AG04450 (cell line): ENCODE data around the gene SCUBE2. TPM values are rescaled to one million over a fixed set of nuclear protein-coding genes. Genes with fewer than 3 reads are reported as not detected.

ENCODE experiments used
- CTCF ChIA-PET: fragments of 300-600, 350-600 bp; formaldehyde crosslinking; extraction: SDS; loops from one replicate; lab custom pipeline; 2022; ENCODE audit warnings: antibody characterized with exemption, inconsistent platforms; lab: Charles Lee
- POLR2A ChIA-PET: fragments of 350-600 bp; formaldehyde crosslinking; extraction: SDS; loops from one replicate; lab custom pipeline; 2021; ENCODE audit warnings: antibody characterized with exemption, inconsistent platforms; lab: Yijun Ruan, JAX
- DNase-seq: peaks from one replicate; pipeline ENCODE4 v3.0.0-alpha.2; 2011; ENCODE audit warnings: low read depth, low spot score
- H3K27ac ChIP-seq: one replicate; pipeline ENCODE4 v1.5.1; 2012; ENCODE audit warnings: low read depth, low read length, control low read depth
- H3K27me3 ChIP-seq: one replicate; pipeline ENCODE4 v1.6.0; 2012; ENCODE audit warnings: low read length; ENCODE audit not compliant: control insufficient read depth, insufficient read depth
- H3K4me3 ChIP-seq: 2 replicates; pipeline ENCODE4 v1.5.1; 2011; ENCODE audit warnings: mild to moderate bottlenecking, low read depth, low read length, control low read depth
- H3K9me3 ChIP-seq: 2 replicates; pipeline ENCODE4 v1.5.1; 2012; ENCODE audit warnings: low read length; ENCODE audit not compliant: control insufficient read depth, insufficient read depth
- CTCF ChIP-seq: IDR thresholded peaks from 2 replicates; pipeline ENCODE4 v1.5.1; 2011; ENCODE audit warnings: low read depth, low read length, control low read depth, inconsistent platforms
- polyA plus RNA-seq: library from polyadenylated mRNA; depleted of rRNA; stranded (reverse); fragments of >200 nt; gene quantifications from 2 replicates; pipeline ENCODE4 v1.2.3, GENCODE V29; 2011

The SCUBE2 gene
- polyA plus RNA-seq, 1 experiment = 1.3 TPM

GRCh38 chr11:9138133-9138453 lies 46.7 kb upstream of the SCUBE2 start:
- ChIA-PET CTCF (interaction anchor here (0.7 to 3.7 kb wide), 47 partner anchors 9 to 938 kb away, joined by 3 to 123 read pairs (median 5); partner anchors contain the start of genes ASCL3 and NRIP3), POLR2A (interaction anchor here (1.0 to 1.9 kb wide), 4 partner anchors 122 to 267 kb away, joined by 3 to 8 read pairs (median 6); partner anchors contain the start of gene TMEM9B)
- DNase-seq = no peak
- no peak for TF ChIP-seq CTCF
- Histone ChIP-seq H3K27ac (no peak overlapping the region), H3K9me3 (no peaks in the 10 kb centered on the region), H3K27me3 (no peaks in the 10 kb centered on the region), H3K4me3 (no peak overlapping the region)

- TF ChIP-seq CTCF = peak; percentile 99
- no peak overlapping the region for H3K4me3 ChIP-seq
- peak; percentile 41 for DNase-seq
- H3K27me3 ChIP-seq = no peaks in the 10 kb centered on the region
- ChIA-PET CTCF (interaction anchor here (0.6 to 3.7 kb wide), 63 partner anchors 9 to 937 kb away, joined by 3 to 123 read pairs (median 4); partner anchors contain the start of genes ASCL3 and NRIP3), POLR2A (interaction anchor here (0.5 to 1.9 kb wide), 5 partner anchors 84 to 266 kb away, joined by 3 to 8 read pairs (median 4); partner anchors contain the start of gene TMEM9B)
- no peak overlapping the region for H3K27ac ChIP-seq
- no peaks in the 10 kb centered on the region for H3K9me3 ChIP-seq
These were observed 46.1 kb upstream of the SCUBE2 start for GRCh38 chr11:9137293-9138132.

GRCh38 chr11:9136741-9137140 lies 45.3 kb upstream of the SCUBE2 start:
- no peak for TF ChIP-seq CTCF
- Histone ChIP-seq H3K4me3 (no peak overlapping the region), H3K27me3 (no peaks in the 10 kb centered on the region), H3K27ac (no peak overlapping the region), H3K9me3 (no peaks in the 10 kb centered on the region)
- CTCF ChIA-PET = interaction anchor here (0.8 to 3.7 kb wide), 18 partner anchors 8 to 410 kb away, joined by 3 to 123 read pairs (median 8); no protein-coding TSS in a partner anchor
- POLR2A ChIA-PET = no interaction called here
- no peak for DNase-seq

GRCh38 chr11:9133956-9134355 lies 42.6 kb upstream of the SCUBE2 start:
- ChIA-PET POLR2A (no interaction called here), CTCF (interaction anchor here (0.7 kb wide), 1 partner anchor 118 kb away, joined by 3 read pairs; no protein-coding TSS in a partner anchor)
- DNase-seq = no peak
- Histone ChIP-seq H3K27ac (peak overlapping the region; percentile 2), H3K27me3 (no peaks in the 10 kb centered on the region), H3K9me3 (no peaks in the 10 kb centered on the region), H3K4me3 (no peak overlapping the region)
- no peak for TF ChIP-seq CTCF
